GM12878 (cell line): ENCODE results near the gene GRAMD2B. TPM values are rescaled to one million over a fixed set of nuclear protein-coding genes. Genes with fewer than 3 reads are reported as not detected.

Experiments
- ATAC-seq: fragments of 200-7000 bp; cut with Tn5 transposase; 3 replicates; pipeline ENCODE4 v1.9.1; 2020; ENCODE audit warnings: mild to moderate bottlenecking, moderate library complexity
- BruUV-seq: library from RNA; stranded (reverse); fragments of 400-500 nt; replicated peaks from 2 replicates; lab custom pipeline; 2021; lab: Mats Ljungman, UMichigan
- CTCF ChIA-PET: fragments of 300-600 bp; sonication (Branson Sonifier 250); formaldehyde crosslinking; extraction: SDS; loops from one replicate; lab custom pipeline; 2021; ENCODE audit warnings: inconsistent platforms; lab: Yijun Ruan, JAX
- POLR2A ChIA-PET: fragments of 350-600 bp; formaldehyde crosslinking; extraction: SDS; loops from one replicate; lab custom pipeline; 2021; ENCODE audit warnings: inconsistent platforms; lab: Charles Lee
- RAD21 ChIA-PET: fragments of 300-600 bp; sonication (Branson Sonifier 250); formaldehyde crosslinking; loops from one replicate; lab custom pipeline; 2023; ENCODE audit warnings: antibody characterized with exemption; ENCODE audit not compliant: unreplicated experiment; lab: Charles Lee
- SMC1A ChIA-PET: fragments of 300-600 bp; sonication (Branson Sonifier 250); formaldehyde crosslinking; loops from one replicate; lab custom pipeline; 2023; ENCODE audit not compliant: unreplicated experiment, uncharacterized antibody; lab: Charles Lee
- DNase-seq: peaks from one replicate; pipeline ENCODE4 v3.0.0-alpha.2; 2011; ENCODE audit warnings: low read depth, low spot score
- FAIRE-seq: peaks from 3 replicates; lab custom pipeline; 2011; peaks lifted over from hg19 to GRCh38; lab: Jason Lieb, UNC
- H2AFZ ChIP-seq: 2 replicates; pipeline ENCODE4 v1.6.0; 2011; ENCODE audit warnings: low read depth, low read length, control low read depth; ENCODE audit not compliant: control insufficient read depth
- H3K27ac ChIP-seq: 2 replicates; pipeline ENCODE4 v1.5.1; 2011; ENCODE audit warnings: control low read depth; ENCODE audit not compliant: control insufficient read depth, insufficient read depth
- H3K27me3 ChIP-seq, 2 experiments: replicated peaks in 1 of 2; 2 replicates each; pipeline versions ENCODE4 v1.6.0 to v1.6.1; 2011; ENCODE audit warnings: low read length in 1 of 2; ENCODE audit not compliant: control insufficient read depth in 2 of 2, insufficient read depth in 2 of 2
- H3K36me3 ChIP-seq, 2 experiments: 2 replicates each; pipeline ENCODE4 v1.5.1; 2011; ENCODE audit warnings: low read length in 1 of 2; ENCODE audit not compliant: control insufficient read depth in 2 of 2, insufficient read depth in 2 of 2
- H3K4me1 ChIP-seq: 2 replicates; pipeline ENCODE4 v1.6.1; 2011; ENCODE audit warnings: mild to moderate bottlenecking, low read length, moderate library complexity, mixed read lengths; ENCODE audit not compliant: control insufficient read depth, insufficient read depth
- H3K4me2 ChIP-seq: 2 replicates; pipeline ENCODE4 v1.6.0; 2011; ENCODE audit warnings: control low read depth; ENCODE audit not compliant: control insufficient read depth, insufficient read depth
- H3K4me3 ChIP-seq: fragments of 200-600 bp; sonication (generic); 2 replicates; pipeline ENCODE4 v1.5.1; 2016
- H3K79me2 ChIP-seq: 2 replicates; pipeline ENCODE4 v1.6.0; 2011; ENCODE audit warnings: low read length; ENCODE audit not compliant: control insufficient read depth, insufficient read depth
- H3K9ac ChIP-seq: 2 replicates; pipeline ENCODE4 v1.8.0; 2011; ENCODE audit warnings: low read length, control low read depth, mixed read lengths; ENCODE audit not compliant: control insufficient read depth, insufficient read depth
- H3K9me3 ChIP-seq: replicated peaks from 3 replicates; pipeline ENCODE4 v1.5.1; 2011; ENCODE audit warnings: mild to moderate bottlenecking, low read length; ENCODE audit not compliant: control insufficient read depth, insufficient read depth
- H4K20me1 ChIP-seq: 2 replicates; pipeline ENCODE4 v1.6.0; 2011; ENCODE audit not compliant: control insufficient read depth, insufficient read depth
- ATF3 ChIP-seq: IDR thresholded peaks from 2 replicates; pipeline ENCODE4 v1.6.1; 2011; ENCODE audit warnings: low read depth, mild to moderate bottlenecking, low read length, moderate library complexity, borderline replicate concordance; ENCODE audit errors: extremely low read depth
- CBX5 ChIP-seq: sonication (generic); IDR thresholded peaks from 2 replicates; pipeline ENCODE4 v1.6.1; 2016; ENCODE audit warnings: low read depth, moderate library complexity, mild to moderate bottlenecking, inconsistent platforms
- E2F8 ChIP-seq: fragments of 450-650 bp; IDR thresholded peaks from 2 replicates; pipeline ENCODE4 v1.6.1; 2018; ENCODE audit warnings: mild to moderate bottlenecking, low read depth, moderate library complexity; ENCODE audit not compliant: partially characterized antibody
- HCFC1 ChIP-seq: fragments of 150-350 bp; IDR thresholded peaks from 2 replicates; pipeline ENCODE4 v1.6.1; 2014; ENCODE audit warnings: low read length
- IKZF1 ChIP-seq: fragments of 450-650 bp; conservative IDR thresholded peaks from 2 replicates; pipeline ENCODE4 v1.6.1; 2017; ENCODE audit warnings: antibody characterized with exemption, mild to moderate bottlenecking
- JUND ChIP-seq: IDR thresholded peaks from 2 replicates; pipeline ENCODE4 v1.6.1; 2012; ENCODE audit warnings: low read depth, mild to moderate bottlenecking, low read length, improper control_type of control experiment, moderate library complexity
- MAX ChIP-seq: IDR thresholded peaks from 2 replicates; pipeline ENCODE4 v1.6.1; 2012; ENCODE audit warnings: low read depth, low read length, improper control_type of control experiment
- NRF1 ChIP-seq: conservative IDR thresholded peaks from 2 replicates; pipeline ENCODE4 v1.6.1; 2011; ENCODE audit warnings: mild to moderate bottlenecking, low read depth, low read length, improper control_type of control experiment
- RAD21 ChIP-seq: IDR thresholded peaks from 2 replicates; pipeline ENCODE4 v1.6.1; 2011; ENCODE audit warnings: mild to moderate bottlenecking, low read depth, low read length, moderate library complexity; ENCODE audit not compliant: insufficient read depth
- ZBTB40 ChIP-seq: fragments of 450-650 bp; IDR thresholded peaks from 2 replicates; pipeline ENCODE4 v1.6.1; 2016; ENCODE audit warnings: mild to moderate bottlenecking, moderate library complexity, borderline replicate concordance
- WGBS: methylation state at CpG from one replicate; pipeline ENCODE4 v1.1.6; 2016; ENCODE audit warnings: low lambda C conversion rate; ENCODE audit not compliant: insufficient replicate concordance, insufficient coverage; ENCODE audit errors: missing lambda C conversion rate; 5-methylcytosine and 5-hydroxymethylcytosine counted together
- in situ Hi-C: fragments of 300-500 bp; cut with MboI; formaldehyde crosslinking; loops from 9 replicates; pipeline ENCODE4 v1.14.3; 2018; ENCODE audit warnings: mixed read lengths
- intact Hi-C: fragments of 100-400 bp; cut with micrococcal nuclease; formaldehyde crosslinking; loops from one replicate; pipeline ENCODE4 v1.14.2; 2022; ENCODE audit not compliant: unreplicated experiment
- polyA plus RNA-seq, 11 experiments: library from polyadenylated mRNA; depleted of rRNA in 4 of 11; unstranded in 6 of 11; stranded (reverse) in 5 of 11; fragments of >200 nt; fragmentation: Nextera tagmentation in 4 of 11; fragmentation: Illumina TruSeq in 1 of 11; extraction: Ambion mirVana in 4 of 11; extraction: Trizol in 1 of 11; gene quantifications; 1 replicate in 1 of 11; 2 replicates in 10 of 11; pipeline versions ENCODE4 v1.2.1 to v1.2.3, GENCODE V29; 2011 to 2016; ENCODE audit warnings: inconsistent platforms in 2 of 11, missing spikeins in 2 of 11, low read depth in 1 of 11
- total RNA-seq, 4 experiments: library from RNA; depleted of rRNA in 3 of 4; stranded (reverse); fragments of >200 nt in 3 of 4; fragmentation: Illumina TruSeq in 1 of 4; extraction: Trizol in 1 of 4; gene quantifications; 2 replicates each; pipeline versions ENCODE4 v1.2.1 to v1.2.3, GENCODE V29; 2013 to 2021

Gene GRAMD2B
- total and polyA plus RNA-seq, 10 of the 15 experiments (the other 5 are each of a cell fraction or from before 2014, with no cell fraction given), result 1.9 to 21.5 (median 8.4) TPM

GRCh38 chr5:126540631-126541030 is 117.4 kb downstream of the GRAMD2B start (continued):
- TF ChIP-seq E2F8 (no peak), IKZF1 (no peak)

GRCh38 chr5:126542441-126542840 is 119.2 kb downstream of the GRAMD2B start:
- intact Hi-C loops (loop anchor here (5.0 kb wide), 2 partner anchors 75 to 950 kb away; no protein-coding TSS in a partner anchor), in situ Hi-C loops (no loop called here)
- Histone ChIP-seq H3K27ac (no peak overlapping the region), H2AFZ (no peak overlapping the region), H3K79me2 (no peaks in the 10 kb centered on the region), H3K36me3 (no peaks in the 10 kb centered on the region), H3K9me3 (no peaks in the 10 kb centered on the region), H4K20me1 (no peaks in the 10 kb centered on the region), H3K27me3 (no peaks in the 10 kb centered on the region), H3K4me3 (no peak overlapping the region), H3K9ac (no peak overlapping the region), H3K4me2 (no peak overlapping the region), H3K4me1 (no peaks in the 10 kb centered on the region)
- DNase-seq (no peak), FAIRE-seq (no peak), ATAC-seq (no peak; the same call in 2 of the 3 replicates)
- ChIA-PET CTCF (interaction anchor here (0.6 to 11.8 kb wide), 12 partner anchors 7 to 260 kb away, joined by 3 to 136 read pairs (median 3); no protein-coding TSS in a partner anchor), SMC1A (interaction anchor here (0.7 to 6.3 kb wide), 5 partner anchors 27 to 302 kb away, joined by 3 to 41 read pairs (median 4); no protein-coding TSS in a partner anchor), RAD21 (interaction anchor here (0.7 to 5.6 kb wide), 3 partner anchors 191 to 204 kb away, joined by 3 to 36 read pairs (median 7); no protein-coding TSS in a partner anchor), POLR2A (interaction anchor here (0.7 kb wide), 1 partner anchor 105 kb away, joined by 3 read pairs; no protein-coding TSS in a partner anchor)
- BruUV-seq, result no TSS peak
- 45% methylated on average over 2 of the region's 2 CpGs for WGBS
- no peak for TF ChIP-seq IKZF1
- TF ChIP-seq RAD21, result no peak
- TF ChIP-seq ZBTB40, result no peak
- TF ChIP-seq HCFC1, result no peak
- TF ChIP-seq JUND, result no peak
- TF ChIP-seq MAX, result no peak
- TF ChIP-seq NRF1, result no peak
- no peak for TF ChIP-seq E2F8
- TF ChIP-seq ATF3, result no peak
- TF ChIP-seq CBX5, result no peak
